ENCODE data around the gene MRPL58. TPM values are rescaled to one million over a fixed set of nuclear protein-coding genes. Genes with fewer than 3 reads are reported as not detected.
A peak's percentile ranks its signal among the peaks of the same experiment; 100 is the strongest.

Gene MRPL58
- total RNA-seq, 1 donor from 2014 or later: 33.6 TPM

GRCh38 chr17:74972973-74973328 lies 39.5 kb upstream of the MRPL58 start:
- TF ChIP-seq POLR2A (IDR thresholded peaks at IDR 0.05) (no peak), CTCF (IDR thresholded peaks at IDR 0.05) (no peak), POLR2AphosphoS5 (IDR thresholded peaks at IDR 0.05; ENCODE audit: insufficient read depth in 1 of 2, low read depth in 1 of 2) (no peak)
- no peak for DNase-seq (ENCODE audit: extremely low spot score in 2 of 2)
- Histone ChIP-seq H3K4me3 (peak overlapping the region; percentile 47 to 74), H3K36me3 (no peaks in the 10 kb centered on the region), H3K9me3 (no peaks in the 10 kb centered on the region), H3K4me1 (peaks cover 29% of the 10 kb centered on the region), H3K27me3 (no peaks in the 10 kb centered on the region), H3K27ac (no peak overlapping the region)
- intact Hi-C loops (cut with DNase I): no loop called here

- Histone ChIP-seq H3K27ac (no peak overlapping the region), H3K4me1 (peaks cover 22% of the 10 kb centered on the region), H3K36me3 (no peaks in the 10 kb centered on the region), H3K27me3 (no peaks in the 10 kb centered on the region), H3K4me3 (no peak overlapping the region), H3K9me3 (no peaks in the 10 kb centered on the region)
- DNase-seq (ENCODE audit: extremely low spot score in 2 of 2): no peak
- intact Hi-C loops (cut with DNase I): no loop called here
- TF ChIP-seq POLR2AphosphoS5 (IDR thresholded peaks at IDR 0.05; ENCODE audit: insufficient read depth in 1 of 2, low read depth in 1 of 2) (no peak), CTCF (IDR thresholded peaks at IDR 0.05) (no peak)
These were observed 36.5 kb upstream of the MRPL58 start for GRCh38 chr17:74975943-74976342.

- H3K9me3 ChIP-seq: no peaks in the 10 kb centered on the region
- intact Hi-C loops (cut with DNase I): no loop called here
- no peaks in the 10 kb centered on the region for H3K27me3 ChIP-seq
- H3K4me3 ChIP-seq: no peak overlapping the region
- H3K36me3 ChIP-seq: no peaks in the 10 kb centered on the region
- TF ChIP-seq POLR2A (IDR thresholded peaks at IDR 0.05) (no peak), POLR2AphosphoS5 (IDR thresholded peaks at IDR 0.05; ENCODE audit: insufficient read depth in 1 of 2, low read depth in 1 of 2) (no peak), CTCF (IDR thresholded peaks at IDR 0.05) (no peak)
- H3K4me1 ChIP-seq: peaks cover 13% of the 10 kb centered on the region
- no peak overlapping the region for H3K27ac ChIP-seq
- DNase-seq (ENCODE audit: extremely low spot score in 2 of 2): no peak
These were observed 34.7 kb upstream of the MRPL58 start for GRCh38 chr17:74977802-74978201.

GRCh38 chr17:74978240-74978639 lies 34.2 kb upstream of the MRPL58 start:
- no peaks in the 10 kb centered on the region for H3K9me3 ChIP-seq
- peaks cover 9% of the 10 kb centered on the region for H3K4me1 ChIP-seq

More at GRCh38 chr17:74978240-74978639, 34.2 kb upstream of the MRPL58 start:
- no peak overlapping the region for H3K27ac ChIP-seq
- no peaks in the 10 kb centered on the region for H3K36me3 ChIP-seq
- H3K4me3 ChIP-seq: no peak overlapping the region
- intact Hi-C loops (cut with DNase I): no loop called here
- H3K27me3 ChIP-seq: no peaks in the 10 kb centered on the region
- TF ChIP-seq POLR2A (IDR thresholded peaks at IDR 0.05) (no peak), CTCF (IDR thresholded peaks at IDR 0.05) (no peak), POLR2AphosphoS5 (IDR thresholded peaks at IDR 0.05; ENCODE audit: insufficient read depth in 1 of 2, low read depth in 1 of 2) (no peak)
- DNase-seq (ENCODE audit: extremely low spot score in 2 of 2): no peak
